Measurements from ENCODE around the gene POLD1. TPM values are rescaled to one million over a fixed set of nuclear protein-coding genes. Genes with fewer than 3 reads are reported as not detected.

The POLD1 gene
- total RNA-seq, 1 donor from 2014 or later, result 151 TPM

- Mint-ChIP-seq H3K4me1 (peaks cover 17% of the 10 kb centered on the region), H3K27ac (ENCODE audit: unreplicated experiment) (no peak overlapping the region), H3K4me3 (peak overlapping the region; percentile 3), H3K36me3 (ENCODE audit: low read depth) (no peaks in the 10 kb centered on the region), H3K27me3 (ENCODE audit: low read depth) (peaks cover 34% of the 10 kb centered on the region), H3K9me3 (no peaks in the 10 kb centered on the region)
- no peak for DNase-seq (ENCODE audit: low read depth, low spot score)
- TF ChIP-seq CTCF (conservative IDR thresholded peaks at IDR 0.05), result no peak
Observed at GRCh38 chr19:50419580-50420035, 35.5 kb downstream of the POLD1 start.

GRCh38 chr19:50420127-50420526 is 36.0 kb downstream of the POLD1 start:
- peak overlapping the region; percentile 9 for H3K4me3 Mint-ChIP-seq
- TF ChIP-seq CTCF (conservative IDR thresholded peaks at IDR 0.05), result no peak
- no peaks in the 10 kb centered on the region for H3K9me3 Mint-ChIP-seq
- peaks cover 34% of the 10 kb centered on the region for H3K27me3 Mint-ChIP-seq (ENCODE audit: low read depth)
- H3K4me1 Mint-ChIP-seq, result peaks cover 16% of the 10 kb centered on the region
- no peak for DNase-seq (ENCODE audit: low read depth, low spot score)
- H3K27ac Mint-ChIP-seq (ENCODE audit: unreplicated experiment), result no peak overlapping the region
- no peaks in the 10 kb centered on the region for H3K36me3 Mint-ChIP-seq (ENCODE audit: low read depth)

GRCh38 chr19:50420808-50421207 is 36.7 kb downstream of the POLD1 start:
- H3K4me3 Mint-ChIP-seq, result no peak overlapping the region
- no peak for DNase-seq (ENCODE audit: low read depth, low spot score)
- TF ChIP-seq CTCF (conservative IDR thresholded peaks at IDR 0.05), result no peak
- no peak overlapping the region for H3K27ac Mint-ChIP-seq (ENCODE audit: unreplicated experiment)
- H3K9me3 Mint-ChIP-seq, result no peaks in the 10 kb centered on the region
- H3K36me3 Mint-ChIP-seq (ENCODE audit: low read depth), result no peaks in the 10 kb centered on the region
- peaks cover 16% of the 10 kb centered on the region for H3K4me1 Mint-ChIP-seq
- peaks cover 34% of the 10 kb centered on the region for H3K27me3 Mint-ChIP-seq (ENCODE audit: low read depth)

GRCh38 chr19:50422397-50423278 is 38.5 kb downstream of the POLD1 start:
- Mint-ChIP-seq H3K4me1 (peaks cover 16% of the 10 kb centered on the region), H3K36me3 (ENCODE audit: low read depth) (no peaks in the 10 kb centered on the region), H3K4me3 (no peak overlapping the region), H3K9me3 (no peaks in the 10 kb centered on the region), H3K27ac (ENCODE audit: unreplicated experiment) (no peak overlapping the region), H3K27me3 (ENCODE audit: low read depth) (peaks cover 34% of the 10 kb centered on the region)
- DNase-seq (ENCODE audit: low read depth, low spot score), result no peak
- TF ChIP-seq CTCF (conservative IDR thresholded peaks at IDR 0.05), result no peak

- no peak for TF ChIP-seq CTCF (conservative IDR thresholded peaks at IDR 0.05)
- no peak for DNase-seq (ENCODE audit: low read depth, low spot score)
- Mint-ChIP-seq H3K9me3 (no peaks in the 10 kb centered on the region), H3K4me3 (no peak overlapping the region), H3K27ac (ENCODE audit: unreplicated experiment) (no peak overlapping the region), H3K4me1 (peaks cover 16% of the 10 kb centered on the region), H3K36me3 (ENCODE audit: low read depth) (no peaks in the 10 kb centered on the region), H3K27me3 (ENCODE audit: low read depth) (peaks cover 31% of the 10 kb centered on the region)
Observed at GRCh38 chr19:50423279-50424113, 39.3 kb downstream of the POLD1 start.

All from neural crest cell (in vitro differentiated cells).